D721Med (cell line): ENCODE data around the gene LYST.

Experiments
- DNase-seq: peaks from one replicate; pipeline ENCODE4 v3.0.0; 2011; ENCODE audit warnings: low spot score; ENCODE audit not compliant: insufficient read length
- FAIRE-seq: peaks from 2 replicates; lab custom pipeline; 2011; peaks lifted over from hg19 to GRCh38; lab: Jason Lieb, UNC
- TF ChIP-seq, protein P1 (sequence below): IDR thresholded peaks from 2 replicates; pipeline ENCODE4 v1.5.1; 2012; ENCODE audit warnings: mild to moderate bottlenecking, control low read depth; ENCODE audit not compliant: insufficient read depth; ENCODE audit errors: missing control alignments

Gene LYST

GRCh38 chr1:235893840-235894239 is 27.1 kb upstream of the LYST start:
- FAIRE-seq = no peak

GRCh38 chr1:235892734-235893413 is 26.2 kb upstream of the LYST start:
- TF ChIP-seq, protein P1, sequence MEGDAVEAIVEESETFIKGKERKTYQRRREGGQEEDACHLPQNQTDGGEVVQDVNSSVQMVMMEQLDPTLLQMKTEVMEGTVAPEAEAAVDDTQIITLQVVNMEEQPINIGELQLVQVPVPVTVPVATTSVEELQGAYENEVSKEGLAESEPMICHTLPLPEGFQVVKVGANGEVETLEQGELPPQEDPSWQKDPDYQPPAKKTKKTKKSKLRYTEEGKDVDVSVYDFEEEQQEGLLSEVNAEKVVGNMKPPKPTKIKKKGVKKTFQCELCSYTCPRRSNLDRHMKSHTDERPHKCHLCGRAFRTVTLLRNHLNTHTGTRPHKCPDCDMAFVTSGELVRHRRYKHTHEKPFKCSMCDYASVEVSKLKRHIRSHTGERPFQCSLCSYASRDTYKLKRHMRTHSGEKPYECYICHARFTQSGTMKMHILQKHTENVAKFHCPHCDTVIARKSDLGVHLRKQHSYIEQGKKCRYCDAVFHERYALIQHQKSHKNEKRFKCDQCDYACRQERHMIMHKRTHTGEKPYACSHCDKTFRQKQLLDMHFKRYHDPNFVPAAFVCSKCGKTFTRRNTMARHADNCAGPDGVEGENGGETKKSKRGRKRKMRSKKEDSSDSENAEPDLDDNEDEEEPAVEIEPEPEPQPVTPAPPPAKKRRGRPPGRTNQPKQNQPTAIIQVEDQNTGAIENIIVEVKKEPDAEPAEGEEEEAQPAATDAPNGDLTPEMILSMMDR = no peak
- FAIRE-seq (no peak), DNase-seq (no peak)

More at GRCh38 chr1:235893840-235894239, 27.1 kb upstream of the LYST start:
- no peak for DNase-seq
- TF ChIP-seq, protein P1 = no peak

DNA sequence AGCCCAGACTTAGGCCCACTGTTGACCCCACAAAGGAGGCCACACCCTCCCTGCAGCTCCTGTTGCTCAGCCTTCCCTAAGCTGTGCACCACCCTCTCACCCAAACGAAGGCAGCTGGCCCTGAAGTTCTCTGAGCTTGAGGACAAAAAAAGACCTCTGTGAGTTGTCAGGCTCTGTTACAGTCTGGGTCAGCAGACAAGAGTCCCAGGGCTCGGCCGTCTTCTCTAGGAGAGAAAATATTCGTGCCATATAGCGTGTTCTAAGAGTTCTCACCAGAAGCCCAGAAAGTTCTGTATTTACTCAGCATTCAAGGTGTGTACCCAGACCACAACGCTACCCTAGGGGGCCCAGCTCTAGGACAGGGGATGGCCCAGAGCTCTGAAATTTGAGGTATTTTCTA is 25.5 kb upstream of the LYST start:
- DNase-seq = no peak
- TF ChIP-seq, protein P1 = no peak
- FAIRE-seq = no peak

- DNase-seq (no peak), FAIRE-seq (no peak)
- TF ChIP-seq, protein P1 = no peak
Observed at GRCh38 chr1:235888119-235888643, 21.5 kb upstream of the LYST start.

GRCh38 chr1:235887676-235888075 is 21.0 kb upstream of the LYST start:
- FAIRE-seq (no peak), DNase-seq (no peak)
- TF ChIP-seq, protein P1 = no peak

GRCh38 chr1:235885655-235886262 is 19.1 kb upstream of the LYST start:
- TF ChIP-seq, protein P1 = no peak
- FAIRE-seq (no peak), DNase-seq (no peak)
